ENCODE measurements around the gene LRRC28.

DNA sequence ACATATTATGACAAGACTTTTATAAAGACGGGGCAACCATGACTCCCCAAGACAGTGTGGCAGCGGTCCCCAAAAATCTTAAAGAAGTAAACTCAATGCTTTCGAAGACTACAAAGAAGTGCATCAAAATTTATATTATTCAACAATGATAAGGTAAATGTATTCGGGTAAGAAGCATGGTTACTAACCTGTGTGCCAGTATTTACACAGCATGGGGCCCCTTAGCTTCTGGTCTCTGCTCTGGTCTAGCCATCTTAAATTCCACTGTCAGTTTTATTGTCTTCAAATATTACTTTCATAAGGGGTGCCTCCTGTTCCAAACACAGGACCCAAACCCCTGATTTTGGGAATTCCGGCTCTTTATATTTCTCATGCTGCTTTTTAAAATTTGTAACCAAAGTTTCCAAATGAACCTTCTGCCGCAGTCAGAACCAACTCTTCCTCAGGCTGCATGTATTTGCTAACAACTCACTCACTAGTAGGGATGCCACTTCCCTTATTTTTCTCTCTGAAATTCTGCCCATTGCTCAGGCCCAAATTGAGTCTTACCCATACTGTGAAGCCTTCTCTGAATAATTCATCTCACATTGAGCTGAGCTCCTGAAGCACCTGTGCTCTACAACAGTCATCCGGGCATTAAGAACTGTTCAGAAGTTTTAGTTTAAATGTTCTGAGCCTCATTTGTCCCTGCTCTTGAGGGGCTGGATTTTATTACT is 3.1 kb upstream of the LRRC28 start:
- TF ChIP-seq, protein P1, sequence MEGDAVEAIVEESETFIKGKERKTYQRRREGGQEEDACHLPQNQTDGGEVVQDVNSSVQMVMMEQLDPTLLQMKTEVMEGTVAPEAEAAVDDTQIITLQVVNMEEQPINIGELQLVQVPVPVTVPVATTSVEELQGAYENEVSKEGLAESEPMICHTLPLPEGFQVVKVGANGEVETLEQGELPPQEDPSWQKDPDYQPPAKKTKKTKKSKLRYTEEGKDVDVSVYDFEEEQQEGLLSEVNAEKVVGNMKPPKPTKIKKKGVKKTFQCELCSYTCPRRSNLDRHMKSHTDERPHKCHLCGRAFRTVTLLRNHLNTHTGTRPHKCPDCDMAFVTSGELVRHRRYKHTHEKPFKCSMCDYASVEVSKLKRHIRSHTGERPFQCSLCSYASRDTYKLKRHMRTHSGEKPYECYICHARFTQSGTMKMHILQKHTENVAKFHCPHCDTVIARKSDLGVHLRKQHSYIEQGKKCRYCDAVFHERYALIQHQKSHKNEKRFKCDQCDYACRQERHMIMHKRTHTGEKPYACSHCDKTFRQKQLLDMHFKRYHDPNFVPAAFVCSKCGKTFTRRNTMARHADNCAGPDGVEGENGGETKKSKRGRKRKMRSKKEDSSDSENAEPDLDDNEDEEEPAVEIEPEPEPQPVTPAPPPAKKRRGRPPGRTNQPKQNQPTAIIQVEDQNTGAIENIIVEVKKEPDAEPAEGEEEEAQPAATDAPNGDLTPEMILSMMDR (IDR thresholded peaks at IDR 0.05), result no peak
- TF ChIP-seq POLR2A (IDR thresholded peaks at IDR 0.05), result no peak
- TF ChIP-seq POLR2AphosphoS5 (IDR thresholded peaks at IDR 0.05), result no peak
- no peak for TF ChIP-seq EP300 (IDR thresholded peaks at IDR 0.05)

Measured in upper lobe of left lung (tissue), 4 donors.